IMR-90 (cell line): ENCODE results near the gene MRPL40. TPM values are rescaled to one million over a fixed set of nuclear protein-coding genes. Genes with fewer than 3 reads are reported as not detected.

Experiments used
- ATAC-seq: fragments of 200-7000 bp; cut with Tn5 transposase; 2 replicates; pipeline ENCODE4 v1.9.1; 2020; ENCODE audit warnings: low read depth, mild to moderate bottlenecking, moderate library complexity
- BruUV-seq: library from RNA; stranded (reverse); fragments of 400-500 nt; replicated peaks from 2 replicates; lab custom pipeline; 2021; lab: Mats Ljungman, UMichigan
- CTCF ChIA-PET: fragments of 300-600 bp; formaldehyde crosslinking; extraction: SDS; loops from one replicate; lab custom pipeline; 2021; ENCODE audit warnings: antibody characterized with exemption; lab: Yijun Ruan, JAX
- POLR2A ChIA-PET: fragments of 300-600 bp; sonication (Branson Sonifier 250); formaldehyde crosslinking; loops from one replicate; lab custom pipeline; 2022; ENCODE audit warnings: antibody characterized with exemption; ENCODE audit not compliant: unreplicated experiment; lab: Charles Lee
- DNase-seq: peaks from one replicate; pipeline ENCODE4 v3.0.0; 2013
- H2AFZ ChIP-seq: replicated peaks from 2 replicates; pipeline ENCODE3; 2013; ENCODE audit warnings: low read length, mild to moderate bottlenecking; ENCODE audit not compliant: poor library complexity
- H2AK5ac ChIP-seq: 2 replicates; pipeline ENCODE4 v1.6.1; 2013; ENCODE audit warnings: low read depth, low read length, inconsistent platforms
- H2AK9ac ChIP-seq: replicated peaks from 2 replicates; pipeline ENCODE3; 2013; ENCODE audit warnings: mild to moderate bottlenecking, low read depth, low read length, moderate library complexity; ENCODE audit not compliant: poor library complexity
- H2BK120ac ChIP-seq: 2 replicates; pipeline ENCODE4 v1.6.1; 2013; ENCODE audit warnings: low read depth, low read length, inconsistent platforms
- H2BK15ac ChIP-seq: 3 replicates; pipeline ENCODE4 v1.6.1; 2013; ENCODE audit warnings: low read depth, low read length, inconsistent platforms
- H2BK20ac ChIP-seq: 2 replicates; pipeline ENCODE4 v1.6.1; 2013; ENCODE audit warnings: low read depth, mild to moderate bottlenecking, inconsistent platforms, low read length, moderate library complexity
- H2BK5ac ChIP-seq: 2 replicates; pipeline ENCODE4 v1.6.1; 2013; ENCODE audit warnings: mild to moderate bottlenecking, low read depth, low read length, inconsistent platforms; ENCODE audit not compliant: poor library complexity, severe bottlenecking
- H3K14ac ChIP-seq: replicated peaks from 2 replicates; pipeline ENCODE4 v1.6.1; 2013; ENCODE audit warnings: low read depth, low read length, inconsistent platforms
- H3K18ac ChIP-seq: 2 replicates; pipeline ENCODE4 v1.6.1; 2013; ENCODE audit warnings: low read depth, low read length, control low read depth
- H3K23ac ChIP-seq: 2 replicates; pipeline ENCODE4 v1.6.1; 2013; ENCODE audit warnings: low read depth, low read length, inconsistent platforms
- H3K27ac ChIP-seq: 2 replicates; pipeline ENCODE4 v1.5.1; 2013; ENCODE audit warnings: mild to moderate bottlenecking, control low read depth, low read length; ENCODE audit not compliant: insufficient read depth
- H3K27me3 ChIP-seq: 2 replicates; pipeline ENCODE4 v1.6.1; 2013; ENCODE audit warnings: low read length; ENCODE audit not compliant: control insufficient read depth, insufficient read depth
- H3K36me3 ChIP-seq: 2 replicates; pipeline ENCODE4 v1.6.1; 2013; ENCODE audit warnings: low read length, mixed read lengths; ENCODE audit not compliant: control insufficient read depth, insufficient read depth
- H3K4ac ChIP-seq: 2 replicates; pipeline ENCODE4 v1.6.1; 2013; ENCODE audit warnings: low read depth, low read length, inconsistent platforms
- H3K4me1 ChIP-seq: 2 replicates; pipeline ENCODE4 v1.6.1; 2013; ENCODE audit warnings: low read length, mixed read lengths; ENCODE audit not compliant: control insufficient read depth, insufficient read depth
- H3K4me2 ChIP-seq: 2 replicates; pipeline ENCODE4 v1.6.1; 2013; ENCODE audit warnings: low read depth, mild to moderate bottlenecking, control low read depth, low read length, moderate library complexity
- H3K4me3 ChIP-seq: 2 replicates; pipeline ENCODE4 v1.5.1; 2013; ENCODE audit warnings: low read depth, mild to moderate bottlenecking, control low read depth, low read length, moderate library complexity; ENCODE audit not compliant: insufficient read depth
- H3K56ac ChIP-seq: 2 replicates; pipeline ENCODE4 v1.6.1; 2013; ENCODE audit warnings: low read length, inconsistent platforms; ENCODE audit not compliant: insufficient read depth; ENCODE audit errors: extremely low read depth
- H3K79me1 ChIP-seq, 2 experiments: 2 replicates each; pipeline ENCODE4 v1.6.1; 2013; ENCODE audit warnings: low read length in 2 of 2, inconsistent platforms in 1 of 2, low read depth in 1 of 2
- H3K9ac ChIP-seq: 2 replicates; pipeline ENCODE4 v1.6.1; 2013; ENCODE audit warnings: low read depth, low read length, control low read depth
- H3K9me1 ChIP-seq: 2 replicates; pipeline ENCODE4 v1.6.1; 2013; ENCODE audit warnings: low read length, inconsistent platforms; ENCODE audit not compliant: insufficient read depth
- H3K9me3 ChIP-seq: 2 replicates; pipeline ENCODE4 v1.6.1; 2013; ENCODE audit warnings: low read length; ENCODE audit not compliant: control insufficient read depth, insufficient read depth
- H4K20me1 ChIP-seq: 2 replicates; pipeline ENCODE4 v1.6.1; 2013; ENCODE audit warnings: low read length, inconsistent platforms; ENCODE audit not compliant: insufficient read depth
- H4K5ac ChIP-seq: 2 replicates; pipeline ENCODE4 v1.6.1; 2013; ENCODE audit warnings: mild to moderate bottlenecking, low read depth, low read length, control low read depth
- H4K8ac ChIP-seq, 2 experiments: 2 replicates each; pipeline ENCODE4 v1.6.1; 2013; ENCODE audit warnings: low read depth in 2 of 2, low read length in 2 of 2, control low read depth in 1 of 2, inconsistent platforms in 1 of 2
- H4K91ac ChIP-seq: 2 replicates; pipeline ENCODE4 v1.6.1; 2013; ENCODE audit warnings: low read depth, low read length, inconsistent platforms; ENCODE audit not compliant: insufficient read depth
- BHLHE40 ChIP-seq: fragments of 150-350 bp; IDR thresholded peaks from 2 replicates; pipeline ENCODE4 v1.6.1; 2016; ENCODE audit warnings: mild to moderate bottlenecking, low read depth, low read length
- CEBPB ChIP-seq: IDR thresholded peaks from 2 replicates; pipeline ENCODE4 v1.6.1; 2012; ENCODE audit warnings: low read depth, low read length, improper control_type of control experiment
- CHD1 ChIP-seq: IDR thresholded peaks from 2 replicates; pipeline ENCODE4 v1.6.1; 2012; ENCODE audit warnings: low read depth, low read length, improper control_type of control experiment
- FOS ChIP-seq: fragments of 150-350 bp; IDR thresholded peaks from 2 replicates; pipeline ENCODE4 v1.6.1; 2016; ENCODE audit warnings: low read depth, low read length
- MAFK ChIP-seq: IDR thresholded peaks from 2 replicates; pipeline ENCODE4 v1.6.1; 2012; ENCODE audit warnings: low read depth, low read length, improper control_type of control experiment
- MAZ ChIP-seq: IDR thresholded peaks from 2 replicates; pipeline ENCODE4 v1.6.1; 2012; ENCODE audit warnings: low read depth, mild to moderate bottlenecking, low read length, improper control_type of control experiment, moderate library complexity, borderline replicate concordance
- MXI1 ChIP-seq: IDR thresholded peaks from 2 replicates; pipeline ENCODE4 v1.6.1; 2012; ENCODE audit warnings: low read depth, mild to moderate bottlenecking, low read length, moderate library complexity, borderline replicate concordance
- NFE2L2 ChIP-seq: fragments of 150-350 bp; IDR thresholded peaks from 2 replicates; pipeline ENCODE4 v1.6.1; 2016; ENCODE audit warnings: low read depth, mild to moderate bottlenecking, low read length
- POLR2A ChIP-seq: IDR thresholded peaks from 2 replicates; pipeline ENCODE4 v1.6.1; 2012; ENCODE audit warnings: mild to moderate bottlenecking, low read depth, low read length
- RAD21 ChIP-seq: IDR thresholded peaks from 2 replicates; pipeline ENCODE4 v1.6.1; 2012; ENCODE audit warnings: low read length, improper control_type of control experiment
- RFX5 ChIP-seq: IDR thresholded peaks from 2 replicates; pipeline ENCODE4 v1.8.0; 2012; ENCODE audit warnings: low read depth, mild to moderate bottlenecking, low read length, moderate library complexity
- SMC3 ChIP-seq: fragments of 150-350 bp; IDR thresholded peaks from 2 replicates; pipeline ENCODE4 v1.6.1; 2016; ENCODE audit warnings: low read depth, mild to moderate bottlenecking, antibody characterized with exemption, low read length, moderate library complexity
- WGBS, 2 experiments: methylation state at CpG; one replicate each; pipeline versions ENCODE4 v1.1.5 to v1.1.7; 2013; ENCODE audit warnings: missing lambda C conversion rate in 2 of 2; ENCODE audit not compliant: insufficient read length in 1 of 2; ENCODE audit errors: extremely low coverage in 2 of 2; 5-methylcytosine and 5-hydroxymethylcytosine counted together
- dilution Hi-C: fragments of 300-500 bp; cut with HindIII; formaldehyde crosslinking; loops from one replicate; pipeline ENCODE4 v1.14.3; 2018; ENCODE audit warnings: low sequenced_read_pairs; ENCODE audit not compliant: unreplicated experiment
- in situ Hi-C: fragments of 300-500 bp; cut with MboI; formaldehyde crosslinking; loops from 3 replicates; pipeline ENCODE4 v1.14.3; 2019; ENCODE audit warnings: low sequenced_read_pairs, inconsistent platforms, mixed read lengths
- intact Hi-C: fragments of 100-400 bp; cut with micrococcal nuclease; formaldehyde crosslinking; loops from 2 replicates; pipeline ENCODE4 v1.10.0; 2022
- polyA plus RNA-seq, 3 experiments: library from polyadenylated mRNA; depleted of rRNA; stranded (reverse); fragments of >200 nt; gene quantifications; 2 replicates each; pipeline ENCODE4 v1.2.3, GENCODE V29; 2012; ENCODE audit warnings: low replicate concordance in 1 of 3
- total RNA-seq: library from RNA; depleted of rRNA; stranded (reverse); fragments of >200 nt; gene quantifications from 2 replicates; pipeline ENCODE4 v1.2.3, GENCODE V29; 2012
- TF ChIP-seq, protein P1 (sequence below): fragments of 150-350 bp; IDR thresholded peaks from 2 replicates; pipeline ENCODE4 v1.6.1; 2017; ENCODE audit warnings: mild to moderate bottlenecking, antibody characterized with exemption, low read length, low read depth
- TF ChIP-seq, protein P2 (sequence below): conservative IDR thresholded peaks from 2 replicates; pipeline ENCODE4 v1.5.1; 2012; ENCODE audit warnings: mild to moderate bottlenecking, low read depth, low read length, improper control_type of control experiment
- TF ChIP-seq, protein P3 (sequence below): fragments of 150-350 bp; IDR thresholded peaks from 2 replicates; pipeline ENCODE4 v1.6.1; 2016; ENCODE audit warnings: low read depth, mild to moderate bottlenecking, low read length, moderate library complexity, borderline replicate concordance

MRPL40 gene
- total and polyA plus RNA-seq, 2 of the 4 experiments (the other 2 are of a cell fraction) = 36.7 to 37.5 TPM

DNA sequence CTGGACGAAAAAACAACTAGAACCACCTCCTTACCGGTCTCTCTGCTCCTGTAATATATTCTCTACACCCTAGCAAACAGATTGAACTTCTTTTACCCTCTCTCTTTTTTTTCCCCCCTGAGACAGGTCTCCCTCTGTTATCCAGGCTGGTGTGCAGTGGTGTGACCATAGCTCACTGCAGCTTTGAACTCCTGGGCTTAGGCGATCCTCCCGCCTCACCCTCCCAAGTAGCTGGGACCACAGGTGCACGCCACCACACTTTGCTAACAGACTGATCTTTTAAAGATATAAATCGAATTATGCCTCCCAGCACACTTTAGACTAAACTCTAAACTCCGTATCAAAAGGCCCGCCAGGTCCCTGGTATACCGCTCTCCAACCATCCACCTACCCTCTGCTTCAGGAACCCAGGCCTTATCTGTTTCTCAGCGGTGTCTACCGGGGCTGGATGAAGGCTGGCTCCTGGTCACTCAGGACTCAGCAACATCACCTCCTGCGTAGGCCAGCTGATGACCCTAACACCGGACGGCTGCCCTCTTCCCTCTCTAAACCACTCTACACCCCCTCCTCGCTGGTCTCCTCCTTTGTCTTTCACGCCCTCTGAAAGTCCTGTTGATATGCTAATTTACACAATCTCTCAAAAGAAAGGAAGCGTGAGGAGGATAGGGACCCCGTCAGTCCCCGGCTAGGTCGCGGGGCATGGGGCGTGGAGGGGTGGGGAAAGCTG lies 14.4 kb downstream of the MRPL40 start:
- no peaks in the 10 kb centered on the region for H3K27me3 ChIP-seq
- no peak overlapping the region for H2AK5ac ChIP-seq
- peak overlapping the region; percentile 86 for H3K9ac ChIP-seq
- H2BK120ac ChIP-seq = no peak overlapping the region
- peak overlapping the region; percentile 84 for H3K4me2 ChIP-seq
- H3K23ac ChIP-seq = peak overlapping the region; percentile 68
- peak overlapping the region; percentile 34 for H4K91ac ChIP-seq
- ChIA-PET CTCF (no interaction called here), POLR2A (no interaction called here)
- ATAC-seq (peak; percentile 3; the same call in 1 of the 2 replicates), DNase-seq (no peak)
- H4K8ac ChIP-seq = peak overlapping the region; percentile 43 to 76; a peak in 3 of 4 replicates
- H2AK9ac ChIP-seq = peak overlapping the region; percentile 82
- peak overlapping the region; percentile 39 for H3K27ac ChIP-seq
- peak overlapping the region; percentile 69 for H3K14ac ChIP-seq
- no TSS peak for BruUV-seq
- in situ Hi-C loops = loop anchor here (10.0 kb wide), 1 partner anchor 62 kb away; no protein-coding TSS in a partner anchor
- H2BK15ac ChIP-seq = no peak overlapping the region
- peak overlapping the region; percentile 81 for H3K4me3 ChIP-seq
- peak overlapping the region; percentile 41; the same call in 1 of the 2 replicates for H4K5ac ChIP-seq
- dilution Hi-C loops = no loop called here
- WGBS, 2 experiments = 41% methylated on average over 10 of the region's 22 CpGs; no CpG with 5 or more reads in 1 of the 2 experiments
- H2BK5ac ChIP-seq = peak overlapping the region; percentile 47
- H3K4ac ChIP-seq = peak overlapping the region; percentile 58
- 0 out of 2 replicates have a peak overlapping the region, but pooled peaks have one; percentile 27 for H3K56ac ChIP-seq
- H2AFZ ChIP-seq = peak overlapping the region; percentile 96
- intact Hi-C loops = no loop called here
- peaks cover 8% of the 10 kb centered on the region; the same call in 1 of the 2 replicates for H4K20me1 ChIP-seq
- H3K36me3 ChIP-seq = peaks cover 21% of the 10 kb centered on the region
- peaks cover 13% of the 10 kb centered on the region for H3K9me1 ChIP-seq
- H3K4me1 ChIP-seq = peaks cover 9% of the 10 kb centered on the region
- no peak overlapping the region for H3K18ac ChIP-seq
- H2BK20ac ChIP-seq = no peak overlapping the region
- no peaks in the 10 kb centered on the region for H3K9me3 ChIP-seq
- peaks cover 28 to 48% of the 10 kb centered on the region in 2 experiments for H3K79me1 ChIP-seq
- no peak for TF ChIP-seq NFE2L2
- no peak for TF ChIP-seq MXI1
- no peak for TF ChIP-seq MAZ
- no peak for TF ChIP-seq FOS
- no peak for TF ChIP-seq CEBPB
- TF ChIP-seq SMC3 = no peak
- TF ChIP-seq, protein P1, sequence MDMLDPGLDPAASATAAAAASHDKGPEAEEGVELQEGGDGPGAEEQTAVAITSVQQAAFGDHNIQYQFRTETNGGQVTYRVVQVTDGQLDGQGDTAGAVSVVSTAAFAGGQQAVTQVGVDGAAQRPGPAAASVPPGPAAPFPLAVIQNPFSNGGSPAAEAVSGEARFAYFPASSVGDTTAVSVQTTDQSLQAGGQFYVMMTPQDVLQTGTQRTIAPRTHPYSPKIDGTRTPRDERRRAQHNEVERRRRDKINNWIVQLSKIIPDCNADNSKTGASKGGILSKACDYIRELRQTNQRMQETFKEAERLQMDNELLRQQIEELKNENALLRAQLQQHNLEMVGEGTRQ = no peak
- no peak for TF ChIP-seq CHD1
- TF ChIP-seq MAFK = no peak
- no peak for TF ChIP-seq RFX5
- TF ChIP-seq, protein P2, sequence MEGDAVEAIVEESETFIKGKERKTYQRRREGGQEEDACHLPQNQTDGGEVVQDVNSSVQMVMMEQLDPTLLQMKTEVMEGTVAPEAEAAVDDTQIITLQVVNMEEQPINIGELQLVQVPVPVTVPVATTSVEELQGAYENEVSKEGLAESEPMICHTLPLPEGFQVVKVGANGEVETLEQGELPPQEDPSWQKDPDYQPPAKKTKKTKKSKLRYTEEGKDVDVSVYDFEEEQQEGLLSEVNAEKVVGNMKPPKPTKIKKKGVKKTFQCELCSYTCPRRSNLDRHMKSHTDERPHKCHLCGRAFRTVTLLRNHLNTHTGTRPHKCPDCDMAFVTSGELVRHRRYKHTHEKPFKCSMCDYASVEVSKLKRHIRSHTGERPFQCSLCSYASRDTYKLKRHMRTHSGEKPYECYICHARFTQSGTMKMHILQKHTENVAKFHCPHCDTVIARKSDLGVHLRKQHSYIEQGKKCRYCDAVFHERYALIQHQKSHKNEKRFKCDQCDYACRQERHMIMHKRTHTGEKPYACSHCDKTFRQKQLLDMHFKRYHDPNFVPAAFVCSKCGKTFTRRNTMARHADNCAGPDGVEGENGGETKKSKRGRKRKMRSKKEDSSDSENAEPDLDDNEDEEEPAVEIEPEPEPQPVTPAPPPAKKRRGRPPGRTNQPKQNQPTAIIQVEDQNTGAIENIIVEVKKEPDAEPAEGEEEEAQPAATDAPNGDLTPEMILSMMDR = no peak
- no peak for TF ChIP-seq BHLHE40
- TF ChIP-seq POLR2A = no peak
- no peak for TF ChIP-seq RAD21
- TF ChIP-seq, protein P3, sequence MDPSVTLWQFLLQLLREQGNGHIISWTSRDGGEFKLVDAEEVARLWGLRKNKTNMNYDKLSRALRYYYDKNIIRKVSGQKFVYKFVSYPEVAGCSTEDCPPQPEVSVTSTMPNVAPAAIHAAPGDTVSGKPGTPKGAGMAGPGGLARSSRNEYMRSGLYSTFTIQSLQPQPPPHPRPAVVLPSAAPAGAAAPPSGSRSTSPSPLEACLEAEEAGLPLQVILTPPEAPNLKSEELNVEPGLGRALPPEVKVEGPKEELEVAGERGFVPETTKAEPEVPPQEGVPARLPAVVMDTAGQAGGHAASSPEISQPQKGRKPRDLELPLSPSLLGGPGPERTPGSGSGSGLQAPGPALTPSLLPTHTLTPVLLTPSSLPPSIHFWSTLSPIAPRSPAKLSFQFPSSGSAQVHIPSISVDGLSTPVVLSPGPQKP = no peak
